ENCODE measurements around the gene GEMIN2.

DNA sequence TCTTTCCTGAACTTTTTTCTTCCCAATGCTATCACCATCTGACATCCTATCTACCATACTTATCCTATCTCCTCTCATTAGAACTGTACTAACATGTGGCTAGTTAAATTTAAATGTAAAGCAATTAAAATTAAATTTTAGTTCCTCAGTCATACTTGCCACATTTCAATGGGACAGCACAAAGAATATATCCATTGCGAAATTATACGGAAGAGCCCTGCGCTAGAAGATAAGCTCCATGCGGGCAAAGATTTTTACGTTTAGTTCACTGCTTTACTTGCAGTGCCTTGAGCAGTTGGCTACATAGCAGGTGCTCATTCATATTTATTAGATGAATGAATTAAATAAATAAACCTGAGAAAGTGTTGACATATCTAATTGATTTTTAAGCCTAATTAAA is 44.2 kb upstream of the GEMIN2 start:
- TF ChIP-seq GATA3 (IDR thresholded peaks at IDR 0.05; ENCODE audit: low read depth, low read length) (no peak), GATA2 (IDR thresholded peaks at IDR 0.05; ENCODE audit: low read depth, low read length) (no peak)
